Ovary (tissue), 9 donors: ENCODE measurements around the gene TSPOAP1. TPM values are rescaled to one million over a fixed set of nuclear protein-coding genes. Genes with fewer than 3 reads are reported as not detected.

ENCODE experiments used
- DNase-seq, 5 donors: peaks; one replicate each; pipeline ENCODE4 v3.0.0-alpha.2; 2019 to 2020
- H3K27ac ChIP-seq, 2 donors: fragments of 200-600 bp; one replicate each; pipeline versions ENCODE4 v1.5.1 to v1.8.0; 2019 to 2022
- H3K27me3 ChIP-seq: fragments of 200-600 bp; one replicate; pipeline ENCODE4 v1.8.0; 2022
- H3K36me3 ChIP-seq: fragments of 200-600 bp; sonication (generic); one replicate; pipeline ENCODE4 v1.5.1; 2019
- H3K4me1 ChIP-seq: one replicate; pipeline ENCODE4 v1.8.1; 2013; ENCODE audit warnings: mild to moderate bottlenecking, moderate library complexity; ENCODE audit not compliant: insufficient read depth
- H3K4me3 ChIP-seq: fragments of 200-600 bp; sonication (generic); one replicate; pipeline ENCODE4 v1.5.1; 2017
- H3K9me3 ChIP-seq, 2 donors: fragments of 200-600 bp in 1 of 2; sonication (generic) in 1 of 2; one replicate each; pipeline versions ENCODE4 v1.5.1 to v1.8.1; 2013 to 2019; ENCODE audit warnings: mild to moderate bottlenecking in 1 of 2, moderate library complexity in 1 of 2
- CTCF ChIP-seq, 3 donors: fragments of 450-650 bp in 2 of 3; fragments of 200-600 bp in 1 of 3; IDR thresholded peaks; one replicate each; pipeline versions ENCODE4 v1.5.1 to v1.8.0; 2016 to 2022; ENCODE audit warnings: antibody characterized with exemption in 3 of 3, mild to moderate bottlenecking in 1 of 3
- EP300 ChIP-seq: sonication (generic); formaldehyde crosslinking; IDR thresholded peaks from one replicate; pipeline ENCODE4 v1.6.1; 2017; ENCODE audit warnings: antibody characterized with exemption
- POLR2A ChIP-seq: fragments of 450-650 bp; IDR thresholded peaks from one replicate; pipeline ENCODE4 v1.6.1; 2017; ENCODE audit warnings: antibody characterized with exemption, mild to moderate bottlenecking, moderate library complexity
- WGBS, 3 donors: extraction: QIAGEN DNeasy Blood & Tissue Kit in 1 of 3; methylation state at CpG; one replicate each; pipeline versions ENCODE4 v1.1.5 to v1.1.7; 2013 to 2017; 5-methylcytosine and 5-hydroxymethylcytosine counted together
- intact Hi-C, 4 donors: fragments of 100-400 bp; cut with DNase I; formaldehyde crosslinking; loops; one replicate each; pipeline versions ENCODE4 v1.11.0 to v1.15.1; 2022 to 2023
- polyA plus RNA-seq, 2 donors: library from polyadenylated mRNA; stranded (reverse); fragments of 200-250 nt in 1 of 2; fragments of 350-450 nt in 1 of 2; fragmentation: Illumina TruSeq in 1 of 2; extraction: RNeasy Lipid Tissue Mini Kit (QIAGEN cat#74804) in 1 of 2; gene quantifications; one replicate each; pipeline ENCODE4 v1.2.3, GENCODE V29; 2013 to 2014
- total RNA-seq, 7 donors: library from RNA; depleted of rRNA in 2 of 7; stranded (reverse); fragments of >200 nt in 2 of 7; fragmentation: NEBNext Ultra II Directional in 3 of 7; extraction: Animal tissue kit (Norgen Biotek cat#: 25700) in 3 of 7; gene quantifications; one replicate each; pipeline versions ENCODE4 v1.1.0 to v1.2.4, GENCODE V29; 2016 to 2023
- donor health status: DM: no; HTN: no; CAD: no; lungs with moderate emphysema.
- donor health status: DM: no; HTN: no; CAD: no.
- donor health status: Bipolar disorder and iron deficiency.
- donor health status: DM: yes; HTN: yes; CAD: no.
- donor health status: DM: no; HTN: no; CAD: no.
- donor health status: DM: yes; HTN: yes; CAD: no.

Gene TSPOAP1
- total and polyA plus RNA-seq, 9 donors: 8.3 to 49.1 (median 37.5) TPM

GRCh38 chr17:58371300-58371950 is 42.8 kb upstream of the TSPOAP1 start:
- TF ChIP-seq CTCF (IDR thresholded peaks at IDR 0.05) (no peak), POLR2A (no peak), EP300 (no peak)
- WGBS, 3 donors: 70 to 77% (median 75%) methylated on average over 6 of the region's 6 CpGs
- no peaks in the 10 kb centered on the region for H3K4me1 ChIP-seq
- no peaks in the 10 kb centered on the region for H3K9me3 ChIP-seq
- no peak overlapping the region for H3K27ac ChIP-seq
- no peaks in the 10 kb centered on the region for H3K36me3 ChIP-seq
- no peaks in the 10 kb centered on the region for H3K27me3 ChIP-seq
- no peak overlapping the region for H3K4me3 ChIP-seq
- no peak for DNase-seq
- intact Hi-C loops: no loop called here

- Histone ChIP-seq H3K27me3 (no peaks in the 10 kb centered on the region), H3K9me3 (no peaks in the 10 kb centered on the region), H3K27ac (no peak overlapping the region), H3K4me1 (no peaks in the 10 kb centered on the region), H3K36me3 (no peaks in the 10 kb centered on the region), H3K4me3 (no peak overlapping the region)
- 80 to 88% (median 83%) methylated on average over 9 of the region's 9 CpGs for WGBS, 3 donors
- no peak for DNase-seq
- intact Hi-C loops: no loop called here
- no peak for TF ChIP-seq CTCF (IDR thresholded peaks at IDR 0.05)
- no peak for TF ChIP-seq POLR2A
- no peak for TF ChIP-seq EP300
Observed at GRCh38 chr17:58370716-58371115, 42.1 kb upstream of the TSPOAP1 start.

GRCh38 chr17:58370309-58370708 is 41.7 kb upstream of the TSPOAP1 start:
- intact Hi-C loops: no loop called here
- 88 to 96% (median 93%) methylated on average over 5 of the region's 5 CpGs for WGBS, 3 donors
- no peak for TF ChIP-seq CTCF (IDR thresholded peaks at IDR 0.05)
- no peak for TF ChIP-seq POLR2A
- TF ChIP-seq EP300: no peak

GRCh38 chr17:58369214-58370031 is 40.8 kb upstream of the TSPOAP1 start:
- H3K27me3 ChIP-seq: no peaks in the 10 kb centered on the region
- intact Hi-C loops: no loop called here
- H3K9me3 ChIP-seq: no peaks in the 10 kb centered on the region
- no peak overlapping the region for H3K27ac ChIP-seq
- H3K4me1 ChIP-seq: no peaks in the 10 kb centered on the region
- no peak overlapping the region for H3K4me3 ChIP-seq
- 62 to 67% (median 65%) methylated on average over 5 of the region's 5 CpGs for WGBS, 3 donors
- DNase-seq: no peak
- TF ChIP-seq POLR2A: no peak
- no peak for TF ChIP-seq CTCF (IDR thresholded peaks at IDR 0.05)
- TF ChIP-seq EP300: no peak
- H3K36me3 ChIP-seq: no peaks in the 10 kb centered on the region

More at GRCh38 chr17:58370309-58370708, 41.7 kb upstream of the TSPOAP1 start:
- Histone ChIP-seq H3K4me1 (no peaks in the 10 kb centered on the region), H3K4me3 (no peak overlapping the region), H3K9me3 (no peaks in the 10 kb centered on the region), H3K27me3 (no peaks in the 10 kb centered on the region), H3K27ac (no peak overlapping the region), H3K36me3 (no peaks in the 10 kb centered on the region)
- DNase-seq: no peak
